PC-3 (cell line): Measurements from ENCODE around the gene COX10. TPM values are rescaled to one million over a fixed set of nuclear protein-coding genes. Genes with fewer than 3 reads are reported as not detected.

ENCODE experiments used
- ATAC-seq: fragments of 200-7000 bp; cut with Tn5 transposase; 2 replicates; pipeline ENCODE4 v1.9.1; 2020; ENCODE audit warnings: mild to moderate bottlenecking, moderate library complexity
- BruUV-seq: library from RNA; stranded (reverse); fragments of 400-500 nt; replicated peaks from 2 replicates; lab custom pipeline; 2021; lab: Mats Ljungman, UMichigan
- CTCF ChIA-PET: fragments of 300-600 bp; sonication (Branson Sonifier 250); formaldehyde crosslinking; loops from one replicate; lab custom pipeline; 2022; ENCODE audit warnings: antibody characterized with exemption; lab: Charles Lee
- POLR2A ChIA-PET: fragments of 300-600 bp; sonication (Branson Sonifier 250); formaldehyde crosslinking; loops from one replicate; lab custom pipeline; 2022; ENCODE audit warnings: antibody characterized with exemption; ENCODE audit not compliant: unreplicated experiment; lab: Charles Lee
- DNase-seq: peaks from one replicate; pipeline ENCODE4 v3.0.0-alpha.2; 2015
- H2AFZ ChIP-seq: fragments of 300-600 bp; sonication (generic); 2 replicates; pipeline ENCODE4 v1.6.0; 2016; ENCODE audit warnings: antibody characterized with exemption, low read length
- H3F3A ChIP-seq: fragments of 300-600 bp; sonication (generic); one replicate; pipeline ENCODE4 v1.6.0; 2017; ENCODE audit warnings: antibody characterized with exemption, low read length, control low read depth, mild to moderate bottlenecking; ENCODE audit not compliant: unreplicated experiment
- H3K27ac ChIP-seq: fragments of 300-600 bp; sonication (generic); 2 replicates; pipeline ENCODE4 v1.5.1; 2016; ENCODE audit warnings: mild to moderate bottlenecking, low read length
- H3K27me3 ChIP-seq: fragments of 300-600 bp; sonication (generic); 2 replicates; pipeline ENCODE4 v1.6.1; 2016; ENCODE audit warnings: low read length, mixed read lengths
- H3K36me3 ChIP-seq: fragments of 300-600 bp; sonication (generic); 2 replicates; pipeline ENCODE4 v1.6.1; 2016; ENCODE audit warnings: low read depth, mixed run types, low read length, mixed read lengths
- H3K4me1 ChIP-seq: fragments of 300-600 bp; sonication (generic); 2 replicates; pipeline ENCODE4 v1.5.1; 2016; ENCODE audit warnings: low read length; ENCODE audit not compliant: insufficient read depth
- H3K4me2 ChIP-seq: fragments of 300-600 bp; sonication (generic); 2 replicates; pipeline ENCODE4 v1.6.0; 2016; ENCODE audit warnings: low read length
- H3K4me3 ChIP-seq: fragments of 300-600 bp; sonication (generic); 2 replicates; pipeline ENCODE4 v1.5.1; 2016; ENCODE audit warnings: mild to moderate bottlenecking, low read length, mixed read lengths
- H3K79me2 ChIP-seq: fragments of 300-600 bp; sonication (generic); 2 replicates; pipeline ENCODE4 v1.6.1; 2017; ENCODE audit warnings: low read length, mixed read lengths
- H3K9ac ChIP-seq: fragments of 300-600 bp; sonication (generic); 2 replicates; pipeline ENCODE4 v1.6.0; 2016; ENCODE audit warnings: mild to moderate bottlenecking, low read length
- H3K9me2 ChIP-seq: fragments of 300-600 bp; sonication (generic); replicated peaks from 2 replicates; pipeline ENCODE4 v1.6.1; 2016; ENCODE audit warnings: mixed run types, low read length, mixed read lengths
- H3K9me3 ChIP-seq: fragments of 300-600 bp; sonication (generic); 2 replicates; pipeline ENCODE4 v1.6.1; 2016; ENCODE audit warnings: low read length, mixed read lengths
- H4K20me1 ChIP-seq: fragments of 300-600 bp; sonication (generic); 2 replicates; pipeline ENCODE4 v1.6.1; 2016; ENCODE audit warnings: low read length, mixed read lengths
- CTCF ChIP-seq: fragments of 300-600 bp; sonication (generic); conservative IDR thresholded peaks from 2 replicates; pipeline ENCODE4 v1.5.1; 2017; ENCODE audit warnings: antibody characterized with exemption, low read depth, mild to moderate bottlenecking, low read length
- EZH2 ChIP-seq: fragments of 300-600 bp; sonication (generic); IDR thresholded peaks from one replicate; pipeline ENCODE4 v1.6.1; 2017; ENCODE audit warnings: antibody characterized with exemption, mild to moderate bottlenecking, low read length; ENCODE audit not compliant: unreplicated experiment
- EZH2phosphoT487 ChIP-seq: fragments of 300-600 bp; sonication (generic); IDR thresholded peaks from 2 replicates; pipeline ENCODE4 v1.6.1; 2018; ENCODE audit warnings: mild to moderate bottlenecking, antibody characterized with exemption, low read length, borderline replicate concordance
- intact Hi-C: fragments of 100-400 bp; cut with micrococcal nuclease; formaldehyde crosslinking; loops from 2 replicates; pipeline ENCODE4 v1.9.0; 2023
- total RNA-seq: library from RNA; depleted of rRNA; stranded (reverse); fragments of >200 nt; gene quantifications from 2 replicates; pipeline ENCODE4 v1.2.3, GENCODE V29; 2014

COX10 gene
- total RNA-seq, 1 experiment from 2014 or later: 34.7 TPM

DNA sequence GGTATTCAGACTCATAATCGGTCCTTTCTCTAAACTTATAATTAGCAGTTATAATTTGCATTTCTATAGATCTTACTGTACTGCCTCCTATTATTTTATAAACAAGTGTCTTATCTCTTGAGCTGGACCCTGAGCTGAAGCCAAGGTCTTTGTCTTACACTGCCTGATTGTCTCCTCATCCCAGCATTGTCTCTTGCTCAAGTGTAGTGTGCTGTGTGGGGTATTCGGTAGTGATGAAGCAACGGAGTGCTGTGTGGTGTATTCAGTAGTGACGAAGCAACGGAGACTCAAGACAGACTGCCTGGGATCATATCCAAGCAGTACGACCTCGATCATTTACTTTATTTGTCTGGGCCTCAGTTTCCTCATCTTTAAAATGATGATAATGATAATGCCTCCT is 69.3 kb downstream of the COX10 start:
- H3K36me3 ChIP-seq: no peaks in the 10 kb centered on the region
- H3K4me1 ChIP-seq: no peaks in the 10 kb centered on the region
- ATAC-seq: no peak
- no peak overlapping the region for H3K9ac ChIP-seq
- no peak overlapping the region for H3K4me3 ChIP-seq
- TF ChIP-seq EZH2phosphoT487 (no peak), CTCF (no peak), EZH2 (no peak)
- H4K20me1 ChIP-seq: no peaks in the 10 kb centered on the region
- ChIA-PET POLR2A (no interaction called here), CTCF (no interaction called here)
- no peak overlapping the region for H3K4me2 ChIP-seq
- no peak overlapping the region for H3K27ac ChIP-seq
- H3K9me2 ChIP-seq: no peaks in the 10 kb centered on the region
- no peaks in the 10 kb centered on the region for H3F3A ChIP-seq
- no peak for DNase-seq
- intact Hi-C loops: no loop called here
- H3K9me3 ChIP-seq: no peaks in the 10 kb centered on the region
- no peak overlapping the region for H2AFZ ChIP-seq
- H3K79me2 ChIP-seq: peaks cover 2% of the 10 kb centered on the region; the same call in 1 of the 2 replicates
- H3K27me3 ChIP-seq: no peaks in the 10 kb centered on the region
- no TSS peak for BruUV-seq

DNA sequence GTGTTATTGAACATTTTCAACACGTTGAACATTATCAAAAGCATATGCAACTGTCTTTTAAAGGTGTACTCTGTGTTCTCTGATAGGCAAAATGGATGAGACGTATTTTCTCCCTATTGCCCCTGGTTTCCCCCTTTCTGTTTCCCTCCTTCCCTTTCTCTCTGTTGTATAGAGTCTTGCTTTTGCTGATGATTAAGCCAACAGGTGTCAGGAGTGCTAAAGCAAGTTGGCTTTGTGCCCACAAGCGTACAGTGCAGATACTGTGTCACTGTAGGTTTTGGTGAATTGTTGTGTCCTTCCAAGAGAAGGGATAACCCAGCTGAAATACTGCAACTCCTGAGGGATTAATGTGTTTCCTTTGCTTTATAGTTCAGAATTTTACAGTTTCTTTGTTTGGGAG is 74.4 kb downstream of the COX10 start:
- Histone ChIP-seq H4K20me1 (no peaks in the 10 kb centered on the region), H3K79me2 (peaks cover 18% of the 10 kb centered on the region), H3K36me3 (no peaks in the 10 kb centered on the region), H3K27ac (no peak overlapping the region), H3K9ac (no peak overlapping the region), H3F3A (no peaks in the 10 kb centered on the region), H3K9me3 (no peaks in the 10 kb centered on the region), H3K27me3 (no peaks in the 10 kb centered on the region), H3K4me3 (no peak overlapping the region), H3K4me2 (no peak overlapping the region), H3K4me1 (no peaks in the 10 kb centered on the region), H3K9me2 (no peaks in the 10 kb centered on the region), H2AFZ (no peak overlapping the region)
- ChIA-PET POLR2A (no interaction called here), CTCF (no interaction called here)
- no TSS peak for BruUV-seq
- intact Hi-C loops: no loop called here
- DNase-seq: no peak
- TF ChIP-seq CTCF (no peak), EZH2phosphoT487 (no peak), EZH2 (no peak)
- no peak for ATAC-seq

DNA sequence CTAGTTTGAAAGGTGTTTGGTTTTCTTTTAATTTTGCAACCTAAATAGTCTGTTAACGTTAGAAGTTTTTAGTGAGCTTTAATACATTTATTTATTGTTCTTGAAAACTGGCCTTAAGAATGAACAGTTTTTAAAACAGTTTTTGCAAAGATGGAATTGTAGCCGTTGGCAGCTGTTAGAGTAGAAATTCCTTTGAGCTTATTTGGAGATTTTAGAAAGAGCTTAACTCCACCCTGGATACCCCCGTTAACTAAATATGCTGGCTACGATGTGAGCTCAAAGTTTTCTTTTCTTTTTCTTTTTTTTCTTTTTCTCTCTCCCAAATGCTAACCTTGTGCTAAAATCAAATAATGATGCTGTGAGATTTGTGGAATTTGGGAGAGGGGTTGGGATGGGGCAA is 75.2 kb downstream of the COX10 start:
- ATAC-seq (no peak), DNase-seq (no peak)
- Histone ChIP-seq H3K9ac (no peak overlapping the region), H3K4me1 (no peaks in the 10 kb centered on the region), H3K27ac (no peak overlapping the region), H3K79me2 (peaks cover 19% of the 10 kb centered on the region), H3K9me2 (no peaks in the 10 kb centered on the region), H3K4me3 (no peak overlapping the region), H3K36me3 (no peaks in the 10 kb centered on the region), H3K9me3 (no peaks in the 10 kb centered on the region), H3F3A (no peaks in the 10 kb centered on the region), H3K27me3 (no peaks in the 10 kb centered on the region), H3K4me2 (no peak overlapping the region), H4K20me1 (no peaks in the 10 kb centered on the region), H2AFZ (no peak overlapping the region)
- BruUV-seq: no TSS peak
- TF ChIP-seq EZH2phosphoT487 (no peak), EZH2 (no peak), CTCF (no peak)
- POLR2A ChIA-PET: interaction anchor here (0.6 kb wide), 1 partner anchor 139 kb away, joined by 5 read pairs; no protein-coding TSS in a partner anchor
- CTCF ChIA-PET: no interaction called here
- intact Hi-C loops: no loop called here
